ENCODE results near the gene PCDH9. TPM values are rescaled to one million over a fixed set of nuclear protein-coding genes. Genes with fewer than 3 reads are reported as not detected.

Gene PCDH9
- total RNA-seq, 6 experiments from 2014 or later, result 1.6 to 3.9 (median 3.1) TPM

GRCh38 chr13:66965181-66965580 is 265.0 kb downstream of the PCDH9 start:
- no peak for ATAC-seq
- no peak for TF ChIP-seq CTCF (IDR thresholded peaks at IDR 0.05)
- TF ChIP-seq POLR2A (IDR thresholded peaks at IDR 0.05), result no peak
- Histone ChIP-seq H3K4me3 (no peak overlapping the region), H3K27me3 (no peaks in the 10 kb centered on the region), H3K27ac (no peak overlapping the region), H3K36me3 (no peaks in the 10 kb centered on the region), H3K4me1 (no peaks in the 10 kb centered on the region), H3K9me3 (no peaks in the 10 kb centered on the region)
- intact Hi-C loops (cut with DNase I), result no loop called here
- DNase-seq, result no peak
- 88% methylated on average over 1 of the region's 1 CpG for WGBS (ENCODE audit: insufficient coverage, low coverage, low lambda C conversion rate, missing lambda C conversion rate)

- ATAC-seq, result no peak
- no peak for TF ChIP-seq CTCF (IDR thresholded peaks at IDR 0.05)
- TF ChIP-seq POLR2A (IDR thresholded peaks at IDR 0.05), result no peak
- no peak overlapping the region for H3K27ac ChIP-seq
These were observed 267.2 kb downstream of the PCDH9 start for GRCh38 chr13:66962953-66963352.

GRCh38 chr13:66958611-66959010 is 271.5 kb downstream of the PCDH9 start:
- 60% methylated on average over 3 of the region's 3 CpGs for WGBS (ENCODE audit: insufficient coverage, low coverage, low lambda C conversion rate, missing lambda C conversion rate)
- TF ChIP-seq CTCF (IDR thresholded peaks at IDR 0.05) (no peak), POLR2A (IDR thresholded peaks at IDR 0.05) (no peak)
- ATAC-seq, result no peak

More at GRCh38 chr13:66962953-66963352, 267.2 kb downstream of the PCDH9 start:
- Histone ChIP-seq H3K4me1 (no peaks in the 10 kb centered on the region), H3K4me3 (no peak overlapping the region), H3K36me3 (no peaks in the 10 kb centered on the region), H3K27me3 (no peaks in the 10 kb centered on the region), H3K9me3 (no peaks in the 10 kb centered on the region)
- WGBS (ENCODE audit: insufficient coverage, low coverage, low lambda C conversion rate, missing lambda C conversion rate), result 100% methylated on average over 2 of the region's 4 CpGs
- intact Hi-C loops (cut with DNase I), result no loop called here
- no peak for DNase-seq

GRCh38 chr13:66952507-66952906 is 277.6 kb downstream of the PCDH9 start:
- no peak overlapping the region for H3K4me3 ChIP-seq
- no peaks in the 10 kb centered on the region for H3K27me3 ChIP-seq
- intact Hi-C loops (cut with DNase I), result no loop called here
- WGBS (ENCODE audit: insufficient coverage, low coverage, low lambda C conversion rate, missing lambda C conversion rate), result 75% methylated on average over 3 of the region's 4 CpGs
- no peak for DNase-seq
- no peaks in the 10 kb centered on the region for H3K9me3 ChIP-seq
- H3K27ac ChIP-seq, result no peak overlapping the region
- no peaks in the 10 kb centered on the region for H3K4me1 ChIP-seq
- no peak for ATAC-seq
- H3K36me3 ChIP-seq, result no peaks in the 10 kb centered on the region
- no peak for TF ChIP-seq POLR2A (IDR thresholded peaks at IDR 0.05)
- no peak for TF ChIP-seq CTCF (IDR thresholded peaks at IDR 0.05)

More at GRCh38 chr13:66958611-66959010, 271.5 kb downstream of the PCDH9 start:
- H3K27ac ChIP-seq, result no peak overlapping the region
- no peaks in the 10 kb centered on the region for H3K4me1 ChIP-seq
- no peaks in the 10 kb centered on the region for H3K36me3 ChIP-seq
- H3K9me3 ChIP-seq, result no peaks in the 10 kb centered on the region
- no peak for DNase-seq
- no peak overlapping the region for H3K4me3 ChIP-seq
- H3K27me3 ChIP-seq, result no peaks in the 10 kb centered on the region
- intact Hi-C loops (cut with DNase I), result no loop called here

GRCh38 chr13:66951426-66951825 is 278.7 kb downstream of the PCDH9 start:
- ATAC-seq, result no peak

More at GRCh38 chr13:66951426-66951825, 278.7 kb downstream of the PCDH9 start:
- no peak for TF ChIP-seq CTCF (IDR thresholded peaks at IDR 0.05)
- TF ChIP-seq POLR2A (IDR thresholded peaks at IDR 0.05), result no peak
- H3K9me3 ChIP-seq, result no peaks in the 10 kb centered on the region
- no peaks in the 10 kb centered on the region for H3K27me3 ChIP-seq
- no peak for DNase-seq
- H3K27ac ChIP-seq, result no peak overlapping the region
- intact Hi-C loops (cut with DNase I), result no loop called here
- H3K4me1 ChIP-seq, result no peaks in the 10 kb centered on the region
- 79% methylated on average over 2 of the region's 2 CpGs for WGBS (ENCODE audit: insufficient coverage, low coverage, low lambda C conversion rate, missing lambda C conversion rate)
- H3K36me3 ChIP-seq, result no peaks in the 10 kb centered on the region
- no peak overlapping the region for H3K4me3 ChIP-seq

All from right lobe of liver (tissue), 6 donors.